C1 segment of cervical spinal cord (tissue), 14 donors: ENCODE measurements around the gene ESAM.

Experiments
- DNase-seq, 14 donors: peaks; one replicate each; lab custom pipeline; 2025; lab: John Stamatoyannopoulos, UW

ESAM gene

GRCh38 chr11:124732230-124732629, 29.9 kb downstream of the ESAM start:
- no peak for DNase-seq

DNA sequence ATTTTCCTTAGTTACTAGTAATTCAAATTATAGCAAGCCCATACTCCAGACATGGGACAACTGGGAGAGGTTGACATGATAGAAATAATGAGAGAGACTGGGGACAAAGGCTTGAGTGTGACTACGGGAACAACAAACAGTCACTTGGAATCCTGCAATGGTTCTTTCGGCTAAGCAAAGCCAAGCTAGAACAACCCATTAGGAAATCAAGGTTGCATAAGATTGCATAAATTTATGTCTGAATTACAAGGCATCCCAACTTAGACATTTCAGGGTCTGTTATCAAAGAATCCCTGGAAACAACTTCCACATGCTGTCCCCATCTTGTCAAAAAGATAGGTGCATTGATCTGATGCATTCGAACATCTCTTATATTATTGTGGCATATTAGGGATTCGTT, 32.5 kb downstream of the ESAM start:
- no peak for DNase-seq

GRCh38 chr11:124728134-124728533, 34.0 kb downstream of the ESAM start:
- DNase-seq, result no peak

DNA sequence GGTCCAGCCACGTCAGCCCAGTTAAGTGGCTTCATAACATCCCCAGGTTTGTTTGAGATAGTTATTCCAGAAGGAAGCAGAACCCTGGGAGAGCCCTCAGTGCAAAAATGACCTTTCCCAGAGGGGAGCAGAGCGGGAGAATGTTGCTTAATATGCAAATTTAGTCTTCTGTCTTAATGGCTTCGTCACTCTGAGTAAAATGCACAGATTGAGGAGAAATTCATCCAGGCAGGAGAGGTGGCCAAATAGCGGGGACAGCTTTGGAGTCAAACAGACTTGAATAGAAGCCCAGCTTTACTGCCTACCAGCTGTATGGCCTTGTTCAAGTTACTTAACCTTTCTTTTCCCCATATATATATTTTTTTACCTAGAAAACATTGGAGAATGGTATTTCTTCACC, 34.6 kb downstream of the ESAM start:
- DNase-seq, result no peak

DNA sequence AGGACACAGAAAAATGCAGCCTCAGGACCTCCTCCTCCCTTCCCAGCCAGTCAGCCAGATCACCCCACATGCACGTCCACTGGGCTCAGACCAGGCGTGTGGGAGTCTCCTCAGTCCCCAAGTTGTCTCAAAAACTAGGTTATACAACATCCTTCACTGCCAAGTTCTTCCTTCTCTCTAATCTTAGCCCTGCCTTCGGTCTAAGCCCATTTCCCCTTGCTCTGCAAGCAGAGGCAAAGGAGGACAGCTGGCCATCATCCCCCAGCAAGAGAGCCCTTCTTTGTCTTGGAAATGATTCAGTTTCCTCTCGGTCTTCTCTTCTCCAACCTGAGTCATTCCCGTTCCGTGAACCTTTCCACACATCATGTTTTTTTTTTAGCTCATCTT, 36.4 kb downstream of the ESAM start:
- DNase-seq, result no peak

GRCh38 chr11:124724979-124725718, 36.9 kb downstream of the ESAM start:
- no peak for DNase-seq

- DNase-seq, result no peak
Measured at GRCh38 chr11:124722176-124722575, 39.9 kb downstream of the ESAM start.

- DNase-seq, result no peak
Measured at GRCh38 chr11:124719534-124719933, 42.6 kb downstream of the ESAM start.

GRCh38 chr11:124718801-124719200, 43.3 kb downstream of the ESAM start:
- no peak for DNase-seq

DNA sequence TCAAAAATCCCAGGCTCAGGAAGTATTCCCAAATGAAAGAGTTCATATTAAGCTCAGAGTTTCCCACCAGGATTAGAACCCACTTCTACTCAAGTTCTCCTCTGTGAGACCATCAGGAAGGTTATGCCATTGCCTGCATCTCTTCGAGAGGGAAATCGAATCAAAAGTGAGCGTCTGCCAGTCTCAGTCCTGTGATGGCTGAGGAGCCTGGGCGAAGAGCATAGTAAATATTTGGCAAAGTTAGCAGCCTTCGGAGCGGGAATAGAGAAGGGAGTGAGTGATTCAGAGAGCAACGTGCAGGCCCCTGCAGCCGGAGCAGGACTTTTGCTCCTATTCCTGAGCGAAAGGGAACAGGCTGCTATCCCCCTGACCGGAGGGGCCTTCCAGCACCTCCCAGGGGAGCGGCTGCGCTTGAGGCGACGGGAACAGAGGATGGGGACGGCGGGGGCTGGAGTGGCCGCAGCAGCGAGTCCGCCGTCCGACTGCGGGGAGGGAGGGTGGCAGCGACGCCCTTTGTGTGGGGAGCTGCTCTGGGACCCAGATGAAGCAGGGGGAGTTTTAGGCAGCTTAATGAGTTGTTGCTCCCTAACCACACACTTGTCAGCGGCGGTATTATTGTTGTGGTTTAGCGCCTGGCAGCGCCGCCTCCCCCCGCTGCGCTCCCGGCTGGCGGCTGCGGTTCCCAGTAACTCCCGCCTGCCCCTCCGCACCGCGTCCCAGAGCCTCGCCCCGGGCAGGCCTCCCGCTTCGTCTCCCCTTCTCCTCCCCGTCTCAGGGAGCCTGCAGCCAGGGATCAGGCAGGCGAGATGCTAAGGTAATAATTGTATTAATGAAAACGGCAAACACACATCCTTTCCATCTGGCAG, 44.1 kb downstream of the ESAM start:
- peak in 2 of 14 donors; percentile 7 to 12 for DNase-seq

- no peak for DNase-seq
Measured at GRCh38 chr11:124717421-124717785, 44.7 kb downstream of the ESAM start.

GRCh38 chr11:124716591-124716990, 45.5 kb downstream of the ESAM start:
- no peak for DNase-seq

DNA sequence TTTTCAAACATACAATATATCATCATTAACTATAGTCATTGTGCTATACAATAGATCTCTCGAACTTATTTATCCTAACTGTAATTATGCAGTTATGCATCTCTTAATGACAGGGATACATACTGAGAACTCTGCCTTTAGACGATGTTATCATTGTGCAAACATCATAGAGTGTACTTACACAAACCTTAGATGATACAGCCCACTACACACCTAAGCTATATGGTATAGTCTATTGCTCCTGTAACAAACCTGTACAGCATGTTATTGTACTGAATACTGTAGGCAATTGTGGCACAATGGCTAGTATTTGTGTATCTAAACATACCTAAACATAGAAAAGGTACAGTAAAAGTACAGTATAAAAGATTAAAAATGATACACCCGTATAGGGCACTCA, 49.7 kb downstream of the ESAM start:
- no peak for DNase-seq

DNA sequence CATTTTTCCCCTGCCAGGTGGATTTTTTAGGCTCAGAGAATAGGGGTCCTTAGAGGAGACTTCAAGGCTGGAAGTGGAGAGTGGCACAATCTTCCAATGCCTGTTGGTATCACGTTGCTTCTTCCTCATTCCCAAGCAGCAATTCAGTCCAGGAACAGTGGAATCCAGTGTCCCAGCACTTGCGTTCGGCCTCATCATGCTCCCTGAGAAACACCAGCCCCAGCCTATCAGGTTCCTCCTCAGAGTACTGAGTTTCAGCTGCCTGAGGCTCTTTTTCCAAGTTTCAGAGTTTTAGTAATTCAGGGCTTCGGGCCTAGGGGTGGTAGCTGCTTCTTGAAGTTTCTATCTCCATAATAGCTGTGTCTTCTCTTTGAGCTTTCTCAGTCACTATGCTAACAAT, 54.3 kb downstream of the ESAM start:
- DNase-seq, result no peak
